GM18951 (cell line): ENCODE data around the gene SCAPER.

ENCODE experiments used
- POLR2A ChIP-seq: IDR thresholded peaks from 4 replicates; pipeline ENCODE4 v1.6.1; 2011; ENCODE audit warnings: mild to moderate bottlenecking; ENCODE audit not compliant: insufficient read length, insufficient read depth; ENCODE audit errors: extremely low read depth
- in situ Hi-C: fragments of 300-500 bp; cut with MboI; formaldehyde crosslinking; loops from one replicate; pipeline ENCODE4 v1.12.0; 2022; ENCODE audit warnings: low sequenced_read_pairs, mixed read lengths, inconsistent platforms; ENCODE audit not compliant: unreplicated experiment

Gene SCAPER

DNA sequence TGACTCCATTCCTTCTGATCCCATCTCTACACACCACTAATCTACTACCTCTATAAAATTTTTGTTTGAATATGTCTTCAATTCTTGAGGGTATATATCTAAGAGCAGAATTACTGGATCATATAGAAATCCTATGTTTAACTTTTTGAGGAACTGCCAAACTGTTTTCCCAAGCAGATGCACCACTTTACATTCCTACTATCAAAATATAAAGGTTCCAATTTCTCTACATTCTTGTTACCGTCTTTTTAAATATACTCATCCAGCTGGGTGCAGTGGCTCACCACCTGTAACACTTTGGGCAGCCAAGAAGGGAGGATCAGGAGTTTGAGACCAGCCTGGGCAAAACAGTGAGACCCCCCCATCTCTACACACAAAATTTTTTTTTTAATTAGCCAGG, 268.0 kb downstream of the SCAPER start:
- in situ Hi-C loops, result no loop called here
- TF ChIP-seq POLR2A, result no peak

- in situ Hi-C loops, result no loop called here
- no peak for TF ChIP-seq POLR2A
These were observed 269.1 kb downstream of the SCAPER start for GRCh38 chr15:76636059-76636458.

GRCh38 chr15:76626611-76627010, 278.5 kb downstream of the SCAPER start:
- no peak for TF ChIP-seq POLR2A
- in situ Hi-C loops, result no loop called here

- in situ Hi-C loops, result no loop called here
- no peak for TF ChIP-seq POLR2A
These were observed 279.9 kb downstream of the SCAPER start for GRCh38 chr15:76625267-76625666.

- in situ Hi-C loops, result no loop called here
- TF ChIP-seq POLR2A, result no peak
These were observed 290.4 kb downstream of the SCAPER start for GRCh38 chr15:76614725-76615124.

- TF ChIP-seq POLR2A, result no peak
- in situ Hi-C loops, result no loop called here
These were observed 316.1 kb downstream of the SCAPER start for GRCh38 chr15:76588811-76589747.

- no peak for TF ChIP-seq POLR2A
- in situ Hi-C loops, result no loop called here
These were observed 319.6 kb downstream of the SCAPER start for GRCh38 chr15:76585576-76585897.

- in situ Hi-C loops, result no loop called here
- TF ChIP-seq POLR2A, result no peak
These were observed 320.1 kb downstream of the SCAPER start for GRCh38 chr15:76584868-76585575.

DNA sequence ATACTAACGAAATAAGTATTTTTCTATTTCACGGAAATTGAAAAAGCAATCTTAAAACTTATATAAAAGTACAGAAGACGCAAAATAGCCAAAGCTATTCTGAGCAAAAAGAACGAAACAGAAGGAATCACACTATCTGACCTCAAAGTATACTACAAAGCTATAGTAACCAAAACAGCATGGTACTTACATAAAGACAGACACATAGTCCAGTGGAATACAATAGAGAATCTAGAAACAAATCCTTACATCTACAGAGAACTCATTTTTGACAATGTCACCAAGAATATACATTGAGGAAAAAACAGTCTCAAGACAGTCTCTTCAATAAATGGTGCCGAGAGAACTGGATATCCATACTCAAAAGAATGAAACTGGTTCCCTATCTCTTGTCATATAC, 322.6 kb downstream of the SCAPER start:
- no peak for TF ChIP-seq POLR2A
- in situ Hi-C loops, result no loop called here

DNA sequence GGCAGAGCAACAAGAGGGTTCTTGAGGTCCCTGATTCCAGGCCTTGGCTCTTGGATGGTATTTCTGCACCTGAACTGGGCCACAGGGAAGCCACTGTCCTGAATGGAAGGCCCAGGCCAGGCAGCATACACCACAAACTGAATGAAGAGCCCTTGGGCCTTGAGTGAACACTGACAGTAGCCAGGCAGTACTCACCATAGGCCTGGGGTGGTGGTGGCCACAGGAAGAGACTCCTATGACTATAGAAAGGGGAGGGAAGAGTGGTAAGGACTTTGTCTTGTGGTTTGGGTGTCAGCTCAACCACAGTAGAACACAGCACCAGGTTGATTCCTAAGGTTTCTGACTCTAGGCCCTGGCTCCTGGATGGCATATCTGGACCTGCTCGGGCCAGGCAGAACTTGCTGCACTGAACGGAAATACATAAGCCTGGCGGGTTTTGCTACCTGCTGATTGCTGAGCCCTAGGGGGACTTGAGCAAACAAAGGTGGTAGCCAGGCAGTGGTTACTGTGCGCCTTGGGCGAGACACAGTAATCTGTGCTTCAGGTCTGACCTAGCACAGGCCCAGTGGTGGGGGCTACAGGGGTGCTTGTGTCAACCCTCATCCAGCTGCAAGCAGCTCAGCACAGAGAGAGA, 327.1 kb downstream of the SCAPER start:
- TF ChIP-seq POLR2A, result no peak
- in situ Hi-C loops, result no loop called here

- in situ Hi-C loops, result no loop called here
- no peak for TF ChIP-seq POLR2A
These were observed 328.4 kb downstream of the SCAPER start for GRCh38 chr15:76576523-76577279.

DNA sequence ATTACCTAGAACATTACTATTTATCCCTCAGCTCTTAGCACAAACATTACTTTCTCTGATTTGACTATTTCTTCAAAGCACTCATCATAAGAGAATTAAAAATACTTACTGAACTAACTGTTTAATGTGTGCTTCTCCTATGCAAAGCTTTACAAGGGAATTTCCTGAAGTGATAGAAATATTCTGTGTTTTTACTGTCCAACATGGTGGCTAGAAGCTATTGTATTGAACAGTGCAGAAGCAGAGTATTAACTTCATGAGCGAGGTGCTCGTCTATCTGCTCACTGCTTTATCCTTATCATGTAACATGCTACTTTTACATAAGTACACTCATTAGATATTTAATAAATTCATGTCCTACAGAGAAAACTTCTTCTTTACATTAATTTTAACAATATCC, 329.5 kb downstream of the SCAPER start:
- no peak for TF ChIP-seq POLR2A
- in situ Hi-C loops, result no loop called here

GRCh38 chr15:76575274-76575673, 329.9 kb downstream of the SCAPER start:
- in situ Hi-C loops, result no loop called here
- no peak for TF ChIP-seq POLR2A
